Sciatic nerve (tissue), 2 donors: ENCODE data around the gene UBR4. TPM values are rescaled to one million over a fixed set of nuclear protein-coding genes. Genes with fewer than 3 reads are reported as not detected.

Experiments used
- ATAC-seq: fragments of 200-7000 bp; cut with Tn5 transposase; one replicate; pipeline ENCODE4 v1.9.1; 2020; ENCODE audit warnings: mild to moderate bottlenecking, moderate library complexity
- DNase-seq: peaks from one replicate; pipeline ENCODE4 v3.0.0-alpha.2; 2020; ENCODE audit warnings: low spot score
- intact Hi-C: fragments of 100-400 bp; cut with DNase I; formaldehyde crosslinking; loops from one replicate; pipeline ENCODE4 v1.14.2; 2022
- total RNA-seq: library from RNA; stranded (reverse); fragmentation: NEBNext Ultra II Directional; extraction: Animal tissue kit (Norgen Biotek cat#: 25700); gene quantifications from one replicate; pipeline ENCODE4 v1.2.1, GENCODE V29; 2021
- donor health status: DM: no; HTN: no; CAD: no.
- donor health status: DM: no; HTN: no; CAD: no.

UBR4 gene
- total RNA-seq, 1 donor from 2014 or later, result 161 TPM

- no peak for DNase-seq
- no peak for ATAC-seq
- intact Hi-C loops, result no loop called here
These were observed 175.3 kb downstream of the UBR4 start for GRCh38 chr1:19034721-19035120.

GRCh38 chr1:19033926-19034680 lies 176.0 kb downstream of the UBR4 start:
- no peak for DNase-seq
- no peak for ATAC-seq
- intact Hi-C loops, result no loop called here

DNA sequence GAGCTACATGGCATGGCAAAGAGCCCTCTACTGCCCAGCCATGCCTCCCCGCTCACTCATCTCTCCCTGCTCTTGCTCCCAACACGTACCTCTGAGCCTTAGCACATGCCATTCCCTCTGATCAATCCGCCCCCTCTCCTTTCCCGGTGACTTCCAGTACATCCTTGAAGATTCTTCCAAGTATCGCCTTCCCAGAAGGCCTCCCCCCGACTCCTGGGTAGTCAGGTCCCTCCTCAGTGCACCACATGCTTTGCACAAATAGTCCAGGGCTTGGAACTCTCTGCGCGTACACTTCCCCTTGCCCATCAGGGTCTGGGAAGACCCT lies 176.6 kb downstream of the UBR4 start:
- no peak for ATAC-seq
- no peak for DNase-seq
- intact Hi-C loops, result no loop called here

DNA sequence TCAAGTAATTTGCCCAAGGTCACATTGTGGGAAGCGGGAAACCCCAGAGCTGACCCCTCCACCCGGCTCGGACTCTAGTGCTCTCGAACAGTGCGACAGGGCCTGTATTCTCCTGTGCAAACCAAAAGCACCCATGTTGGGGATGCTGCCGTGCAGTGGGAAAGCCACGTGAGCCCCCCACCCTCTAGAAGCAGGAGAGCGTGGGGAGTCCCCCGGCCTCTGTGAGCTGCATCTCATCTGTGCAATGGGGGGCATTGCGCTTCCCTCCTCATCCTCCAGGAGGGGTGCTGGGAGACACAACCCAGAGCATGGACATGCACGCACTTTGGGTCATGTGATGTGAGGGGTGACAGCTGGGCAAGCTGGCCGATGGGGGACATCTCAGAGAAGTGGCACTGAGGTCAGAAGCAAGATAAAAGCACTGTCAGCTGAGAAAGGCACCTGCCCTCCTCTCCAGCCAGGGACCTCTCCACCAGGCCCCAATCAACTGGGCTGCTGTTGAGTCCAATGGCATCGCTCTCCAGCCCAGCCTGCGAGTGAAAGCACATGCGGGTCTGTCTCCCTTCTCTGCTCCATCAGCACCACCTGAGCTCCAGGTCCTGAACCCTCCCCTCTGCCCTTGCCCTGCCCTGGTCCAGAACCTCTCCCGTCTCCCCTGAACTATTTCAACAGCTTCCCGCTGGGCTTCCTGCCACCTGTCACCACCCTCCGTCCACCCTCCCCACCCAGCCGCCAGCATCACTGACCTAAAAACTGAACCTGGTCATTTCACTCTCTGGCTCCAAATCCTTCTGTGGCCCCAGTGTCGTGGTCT lies 177.2 kb downstream of the UBR4 start:
- no peak for DNase-seq
- ATAC-seq, result no peak
- intact Hi-C loops, result no loop called here

- intact Hi-C loops, result no loop called here
- DNase-seq (no peak), ATAC-seq (no peak)
These were observed 177.7 kb downstream of the UBR4 start for GRCh38 chr1:19032413-19032695.

- DNase-seq, result peak; percentile 17
- intact Hi-C loops, result no loop called here
- no peak for ATAC-seq
These were observed 180.6 kb downstream of the UBR4 start for GRCh38 chr1:19029191-19030085.

DNA sequence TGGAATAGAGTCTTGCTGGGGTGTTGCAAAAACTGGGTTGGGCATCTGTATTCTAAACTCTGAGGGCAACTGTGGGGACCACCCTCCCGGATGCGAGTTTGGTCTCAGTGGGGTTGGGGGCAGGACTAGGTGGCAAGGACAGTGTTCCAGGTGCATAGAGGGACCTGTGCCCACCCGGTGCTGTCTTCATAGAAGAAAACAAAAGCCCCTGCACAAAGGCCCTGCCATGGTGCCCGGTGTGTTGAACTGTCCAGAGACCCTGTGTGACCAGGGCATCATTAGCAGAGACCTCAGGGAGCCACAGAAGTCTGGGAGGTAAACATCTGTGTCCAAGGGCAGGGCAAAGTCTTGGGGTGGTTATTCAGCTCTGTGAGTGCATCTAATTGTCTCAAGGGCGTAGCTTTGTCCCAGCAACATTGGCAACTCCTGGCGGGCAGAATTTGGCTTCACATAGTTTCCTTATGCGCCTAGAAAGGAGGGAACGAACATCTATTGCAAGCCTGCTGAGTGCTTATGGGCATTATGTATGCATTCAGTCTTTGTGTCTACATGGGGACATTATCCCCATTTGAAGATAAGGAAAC lies 181.4 kb downstream of the UBR4 start:
- intact Hi-C loops, result no loop called here
- ATAC-seq, result no peak
- DNase-seq, result peak; percentile 12

DNA sequence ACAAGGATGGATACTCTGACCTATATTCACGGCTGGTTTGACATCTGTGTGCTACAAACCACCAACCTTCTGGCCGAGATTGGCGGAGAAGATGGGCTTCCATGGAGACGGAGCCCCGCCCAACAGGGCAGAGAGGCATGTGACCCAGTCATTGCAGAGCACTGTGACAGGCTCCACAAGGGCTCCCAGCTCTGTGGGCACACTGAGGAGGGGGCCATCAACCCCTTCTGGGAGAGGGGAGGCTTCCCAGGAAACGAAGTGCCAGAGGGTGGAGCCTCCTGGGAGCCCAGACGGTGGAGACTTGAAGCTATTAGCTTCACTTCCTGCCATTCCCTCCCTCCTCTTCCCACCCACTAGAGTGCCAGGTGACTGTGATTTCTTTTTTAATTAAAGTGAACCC lies 182.0 kb downstream of the UBR4 start:
- intact Hi-C loops, result no loop called here
- DNase-seq (no peak), ATAC-seq (no peak)

Other genes with a start within 250 kb of the UBR4 start
- 37.8 TPM for gene EMC1, start 41.3 kb upstream of the UBR4 start, total RNA-seq
- gene MRTO4, start 41.5 kb upstream of the UBR4 start, total RNA-seq, result 13.1 TPM
- gene AKR7A3, start 78.5 kb upstream of the UBR4 start, total RNA-seq, result 1.6 TPM
- 35.8 TPM for gene AKR7A2, start 101.9 kb upstream of the UBR4 start, total RNA-seq
- 10.8 TPM for gene SLC66A1, start 102.1 kb upstream of the UBR4 start, total RNA-seq